Trophoblast cell (in vitro differentiated cells and primary cell): ENCODE measurements around the gene BICRAL.
A peak's percentile ranks its signal among the peaks of the same experiment; 100 is the strongest.

Source experiments
- DNase-seq, 2 donors: peaks; one replicate each; pipeline ENCODE4 v3.0.0-alpha.2; 2016
- H2AFZ ChIP-seq: 2 replicates; pipeline ENCODE4 v1.6.1; 2013; ENCODE audit warnings: low read length, moderate library complexity, mild to moderate bottlenecking; ENCODE audit not compliant: insufficient read depth, poor library complexity
- H2AK5ac ChIP-seq: 2 replicates; pipeline ENCODE4 v1.6.1; 2013; ENCODE audit warnings: mild to moderate bottlenecking, low read length
- H2BK120ac ChIP-seq: 2 replicates; pipeline ENCODE4 v1.6.1; 2013; ENCODE audit warnings: low read length, mild to moderate bottlenecking, moderate library complexity; ENCODE audit not compliant: insufficient read depth, poor library complexity
- H2BK12ac ChIP-seq: 2 replicates; pipeline ENCODE4 v1.6.1; 2013; ENCODE audit warnings: mild to moderate bottlenecking, low read length, moderate library complexity
- H2BK5ac ChIP-seq: 2 replicates; pipeline ENCODE4 v1.6.1; 2013; ENCODE audit warnings: low read length, low read depth, moderate library complexity, mild to moderate bottlenecking; ENCODE audit not compliant: poor library complexity
- H3K14ac ChIP-seq: 2 replicates; pipeline ENCODE4 v1.6.1; 2013; ENCODE audit warnings: mild to moderate bottlenecking, low read length
- H3K18ac ChIP-seq: 2 replicates; pipeline ENCODE4 v1.6.1; 2013; ENCODE audit warnings: mild to moderate bottlenecking, low read length
- H3K23ac ChIP-seq: 2 replicates; pipeline ENCODE4 v1.6.1; 2013; ENCODE audit warnings: low read length
- H3K27ac ChIP-seq: 2 replicates; pipeline ENCODE4 v1.5.1; 2013; ENCODE audit warnings: low read depth, mild to moderate bottlenecking, inconsistent platforms, low read length, moderate library complexity
- H3K27me3 ChIP-seq: 2 replicates; pipeline ENCODE4 v1.6.1; 2013; ENCODE audit warnings: inconsistent platforms, mild to moderate bottlenecking, low read length, moderate library complexity; ENCODE audit not compliant: insufficient read depth
- H3K36me3 ChIP-seq, 2 experiments: 1 replicate in 1 of 2; 2 replicates in 1 of 2; pipeline ENCODE4 v1.6.1; 2013; ENCODE audit warnings: low read length in 2 of 2, mild to moderate bottlenecking in 2 of 2, moderate library complexity in 1 of 2; ENCODE audit not compliant: insufficient read depth in 2 of 2, control insufficient read depth in 1 of 2
- H3K4ac ChIP-seq: 2 replicates; pipeline ENCODE4 v1.6.1; 2013; ENCODE audit warnings: low read depth, mild to moderate bottlenecking, low read length, moderate library complexity
- H3K4me1 ChIP-seq, 2 experiments: 1 replicate in 1 of 2; 2 replicates in 1 of 2; pipeline ENCODE4 v1.6.1; 2013; ENCODE audit warnings: low read length in 2 of 2, mild to moderate bottlenecking in 2 of 2, moderate library complexity in 1 of 2; ENCODE audit not compliant: insufficient read depth in 2 of 2, control insufficient read depth in 1 of 2
- H3K4me2 ChIP-seq: 2 replicates; pipeline ENCODE4 v1.6.1; 2013; ENCODE audit warnings: inconsistent platforms, mild to moderate bottlenecking, low read length, moderate library complexity
- H3K4me3 ChIP-seq: 2 replicates; pipeline ENCODE4 v1.5.1; 2013; ENCODE audit warnings: mild to moderate bottlenecking, low read depth, low read length, inconsistent platforms
- H3K79me1 ChIP-seq: one replicate; pipeline ENCODE4 v1.6.1; 2013; ENCODE audit warnings: low read length
- H3K79me2 ChIP-seq: 2 replicates; pipeline ENCODE4 v1.6.1; 2013; ENCODE audit warnings: low read length, mild to moderate bottlenecking; ENCODE audit not compliant: control insufficient read depth, insufficient read depth, poor library complexity
- H3K9ac ChIP-seq: 2 replicates; pipeline ENCODE4 v1.6.1; 2013; ENCODE audit warnings: mild to moderate bottlenecking, low read length
- H3K9me3 ChIP-seq: 2 replicates; pipeline ENCODE4 v1.6.1; 2013; ENCODE audit warnings: low read depth, mild to moderate bottlenecking, control low read depth, inconsistent platforms, low read length; ENCODE audit not compliant: insufficient read depth
- H4K12ac ChIP-seq: 2 replicates; pipeline ENCODE4 v1.6.1; 2013; ENCODE audit warnings: low read depth, mild to moderate bottlenecking, low read length, moderate library complexity
- H4K8ac ChIP-seq: 2 replicates; pipeline ENCODE4 v1.6.1; 2013; ENCODE audit warnings: low read depth, mild to moderate bottlenecking, low read length, moderate library complexity
- H4K91ac ChIP-seq: one replicate; pipeline ENCODE4 v1.6.1; 2013; ENCODE audit warnings: low read depth, mild to moderate bottlenecking, low read length, moderate library complexity
- WGBS: extraction: QIAGEN DNeasy Blood & Tissue Kit; methylation state at CpG from one replicate; pipeline ENCODE4 v1.1.7; 2013; ENCODE audit warnings: missing lambda C conversion rate; ENCODE audit not compliant: insufficient read length, insufficient coverage; ENCODE audit errors: extremely low coverage; 5-methylcytosine and 5-hydroxymethylcytosine counted together

The BICRAL gene

DNA sequence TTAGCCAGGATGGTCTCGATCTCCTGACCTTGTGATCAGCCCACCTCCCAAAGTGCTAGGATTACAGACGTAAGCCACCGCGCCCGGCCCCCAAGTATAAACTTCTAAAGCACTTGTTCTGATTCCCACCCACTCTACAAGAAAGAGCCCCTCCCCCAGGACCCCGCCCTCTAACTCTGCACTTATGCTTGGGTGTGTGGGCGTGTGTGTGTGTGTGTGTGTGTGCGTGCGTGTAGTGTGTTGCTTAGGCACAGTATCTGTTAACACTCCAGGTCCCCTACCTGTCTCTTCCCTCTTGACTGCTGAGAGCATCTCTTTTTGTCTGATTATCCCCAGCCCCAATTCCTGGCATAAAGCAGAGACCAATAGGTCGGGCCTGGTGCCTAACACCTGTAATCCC, 128.0 kb downstream of the BICRAL start:
- Histone ChIP-seq H4K91ac (no peak overlapping the region), H3K14ac (no peak overlapping the region), H3K4me3 (no peak overlapping the region), H3K79me2 (peaks cover 2% of the 10 kb centered on the region), H3K4me2 (no peak overlapping the region), H4K8ac (no peak overlapping the region), H3K4ac (no peak overlapping the region), H2AFZ (no peak overlapping the region), H3K9me3 (no peaks in the 10 kb centered on the region), H3K18ac (no peak overlapping the region), H3K79me1 (peaks cover 3% of the 10 kb centered on the region), H2BK5ac (no peak overlapping the region), H3K36me3 (no peaks in the 10 kb centered on the region), H2AK5ac (no peak overlapping the region), H3K4me1 (peaks cover 0 to 2% of the 10 kb centered on the region in 2 experiments), H3K23ac (no peak overlapping the region), H2BK12ac (no peak overlapping the region), H4K12ac (no peak overlapping the region), H3K9ac (no peak overlapping the region), H2BK120ac (no peak overlapping the region), H3K27me3 (no peaks in the 10 kb centered on the region), H3K27ac (no peak overlapping the region)
- DNase-seq, result no peak
- WGBS, result no CpG with 5 or more reads among the region's 10 CpGs

DNA sequence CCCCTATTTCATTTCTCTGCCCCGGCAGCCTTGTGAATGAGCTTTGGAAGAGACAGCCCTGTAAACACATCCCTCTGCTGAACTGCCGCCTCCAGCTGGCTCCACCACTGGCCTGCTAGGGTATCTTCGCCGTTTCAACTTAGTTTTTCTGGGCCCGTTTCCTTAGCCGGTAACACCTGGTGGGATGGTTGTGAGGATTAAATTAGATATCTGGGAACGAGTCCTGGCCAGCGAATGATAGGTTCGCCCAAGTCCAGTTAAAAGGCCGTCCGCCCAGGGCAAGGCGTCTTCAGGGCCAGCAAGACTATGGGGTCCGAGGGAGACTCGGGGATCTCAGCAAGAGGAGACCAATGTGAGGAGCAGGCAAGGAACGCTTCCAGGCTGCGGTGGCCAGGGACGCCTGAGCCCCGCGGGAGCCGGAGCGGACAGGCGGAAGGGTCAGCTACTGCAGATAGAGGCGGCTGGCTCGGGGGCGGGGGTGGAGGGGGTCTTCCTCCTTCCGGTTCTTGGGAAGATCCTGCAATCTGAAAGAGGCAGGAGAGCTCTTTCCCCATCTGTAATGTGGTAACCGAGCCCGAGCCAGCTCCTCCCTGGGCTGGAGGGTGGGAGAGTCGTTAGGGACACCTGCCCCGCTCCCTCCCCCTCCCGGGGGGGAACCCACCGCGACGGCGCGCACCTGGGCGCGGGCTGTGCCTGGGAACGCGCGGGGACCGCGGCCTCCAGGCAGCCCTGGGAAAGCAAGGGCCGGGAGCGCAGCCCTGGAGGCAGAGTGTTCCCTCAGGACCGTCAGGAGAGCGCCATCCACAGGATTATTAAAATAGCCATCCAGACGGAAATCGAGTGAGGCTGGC, 129.5 kb downstream of the BICRAL start:
- Histone ChIP-seq H3K79me1 (peaks cover 3% of the 10 kb centered on the region), H2BK12ac (no peak overlapping the region), H3K36me3 (no peaks in the 10 kb centered on the region), H3K4me3 (peak overlapping the region; percentile 65), H3K14ac (peak overlapping the region; percentile 80), H3K27ac (no peak overlapping the region), H3K27me3 (no peaks in the 10 kb centered on the region), H3K4ac (no peak overlapping the region), H3K4me1 (peaks cover 0 to 2% of the 10 kb centered on the region in 2 experiments), H3K9ac (no peak overlapping the region), H4K91ac (peak overlapping the region; percentile 70), H4K8ac (peak overlapping the region; percentile 92), H3K79me2 (peaks cover 2% of the 10 kb centered on the region), H3K18ac (peak overlapping the region; percentile 38), H3K23ac (no peak overlapping the region), H2BK5ac (no peak overlapping the region), H2BK120ac (peak overlapping the region; percentile 64), H2AK5ac (no peak overlapping the region), H4K12ac (peak overlapping the region; percentile 74), H2AFZ (peak overlapping the region; percentile 98), H3K9me3 (no peaks in the 10 kb centered on the region), H3K4me2 (peak overlapping the region; percentile 75)
- WGBS, result no CpG with 5 or more reads among the region's 49 CpGs
- DNase-seq, result no peak

DNA sequence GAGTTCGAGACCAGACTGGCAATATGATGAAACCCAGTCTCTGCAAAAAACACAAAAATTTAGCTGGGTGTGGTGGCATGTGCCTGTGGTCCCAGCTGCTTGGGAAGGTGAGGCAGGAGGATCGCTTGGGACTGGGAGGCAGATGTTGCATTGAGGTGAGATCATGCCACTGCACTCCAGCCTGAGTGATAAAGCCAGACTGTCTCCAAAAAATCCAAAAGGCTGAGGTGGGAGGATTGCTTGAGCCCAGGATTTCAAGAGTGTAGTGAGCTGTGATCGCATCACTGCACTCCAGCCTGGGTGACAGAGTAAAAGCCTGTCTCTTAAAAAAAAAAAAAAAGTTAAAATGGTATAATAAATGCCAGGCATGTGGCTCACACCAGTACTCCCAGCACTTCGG, 132.7 kb downstream of the BICRAL start:
- no peak overlapping the region for H4K91ac ChIP-seq

DNA sequence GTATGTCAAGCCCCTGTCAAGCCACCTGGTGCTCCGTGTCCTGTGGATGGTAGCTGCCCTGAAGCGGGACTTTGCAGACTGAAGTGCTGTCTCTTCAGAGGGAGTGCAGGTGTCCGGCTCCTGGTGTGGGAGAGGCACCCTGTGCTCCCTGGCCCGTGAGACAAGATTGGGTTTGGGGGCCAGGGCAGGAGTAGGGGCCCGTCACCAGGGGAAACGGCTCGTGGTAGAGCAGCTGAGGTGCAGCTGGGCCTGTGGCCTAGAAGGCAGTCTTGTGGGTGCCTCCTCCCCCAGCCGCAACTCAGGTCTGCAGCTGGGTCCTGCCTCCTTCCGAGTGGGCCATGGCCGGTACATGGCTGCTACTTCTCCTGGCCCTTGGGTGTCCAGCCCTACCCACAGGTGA, 133.9 kb downstream of the BICRAL start, which contains the start of gene PTCRA:
TSS of gene PTCRA (plus strand) at position 322 of the 400 bp plus-strand sequence. CDS start at position 339, 17 bp downstream.
- Histone ChIP-seq H4K8ac (no peak within 1 kb of the TSS), H3K79me2 (peaks cover 2% of the 10 kb centered on the region), H4K91ac (no peak within 1 kb of the TSS), H3K4me3 (no peak within 1 kb of the TSS), H3K27ac (no peak within 1 kb of the TSS), H3K36me3 (no peaks in the 10 kb centered on the region), H3K9ac (no peak within 1 kb of the TSS), H2AK5ac (no peak within 1 kb of the TSS), H3K79me1 (peaks cover 3% of the 10 kb centered on the region), H3K14ac (no peak within 1 kb of the TSS), H3K23ac (no peak within 1 kb of the TSS), H3K27me3 (no peaks in the 10 kb centered on the region), H4K12ac (no peak within 1 kb of the TSS), H3K4me2 (no peak within 1 kb of the TSS), H2AFZ (no peak within 1 kb of the TSS), H3K9me3 (no peaks in the 10 kb centered on the region), H3K18ac (no peak within 1 kb of the TSS), H3K4ac (no peak within 1 kb of the TSS), H2BK5ac (no peak within 1 kb of the TSS), H2BK12ac (no peak within 1 kb of the TSS), H3K4me1 (peaks cover 0 to 2% of the 10 kb centered on the region in 2 experiments), H2BK120ac (no peak within 1 kb of the TSS)
- no peak for DNase-seq
- WGBS, result no CpG with 5 or more reads among the region's 10 CpGs

More for the DNA sequence above, 132.7 kb downstream of the BICRAL start:
- Histone ChIP-seq H2AK5ac (no peak overlapping the region), H3K14ac (no peak overlapping the region), H3K23ac (no peak overlapping the region), H3K36me3 (no peaks in the 10 kb centered on the region), H3K27ac (no peak overlapping the region), H3K9ac (no peak overlapping the region), H4K8ac (no peak overlapping the region), H3K4me2 (no peak overlapping the region), H3K4ac (no peak overlapping the region), H2BK5ac (no peak overlapping the region), H3K27me3 (no peaks in the 10 kb centered on the region), H2BK12ac (no peak overlapping the region), H2AFZ (no peak overlapping the region), H3K79me2 (peaks cover 2% of the 10 kb centered on the region), H3K18ac (no peak overlapping the region), H3K9me3 (no peaks in the 10 kb centered on the region), H3K4me3 (no peak overlapping the region), H3K79me1 (peaks cover 3% of the 10 kb centered on the region), H2BK120ac (no peak overlapping the region), H3K4me1 (peaks cover 0 to 2% of the 10 kb centered on the region in 2 experiments), H4K12ac (no peak overlapping the region)
- WGBS, result no CpG with 5 or more reads among the region's 4 CpGs
- peak in 1 of 2 donors; percentile 29 for DNase-seq
